NCI-H345 (cell line): ENCODE results near the gene ABLIM2.
A peak's percentile ranks its signal among the peaks of the same experiment; 100 is the strongest.

Source experiments
- DNase-seq: peaks from one replicate; lab custom pipeline; 2025; lab: John Stamatoyannopoulos, UW

The ABLIM2 gene

GRCh38 chr4:8158710-8159536, at the start of gene ABLIM2:
Gene ABLIM2, minus strand, starts transcription at chr4:8158813. Its CDS starts 124 bp downstream, at chr4:8158689.
- DNase-seq, result peak; percentile 96

DNA sequence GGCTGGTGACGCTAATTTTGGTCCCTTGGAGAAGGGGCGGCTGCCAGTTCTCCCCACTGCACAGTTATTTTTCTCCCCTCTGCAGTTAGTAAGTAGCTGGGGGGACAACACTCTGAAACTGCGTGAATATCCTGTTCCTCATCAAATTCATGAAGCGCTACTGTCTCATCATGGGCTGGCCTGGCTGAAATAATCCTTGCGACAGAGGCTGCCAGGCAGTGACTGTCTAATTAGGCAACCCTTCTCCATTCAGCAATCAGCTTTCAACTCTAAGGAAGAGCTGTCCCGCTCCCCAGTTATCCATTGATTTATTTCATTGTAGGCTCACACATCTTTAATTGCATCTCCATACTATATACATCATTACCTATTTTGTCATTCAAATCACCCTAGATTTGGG, 48.7 kb upstream of the ABLIM2 start:
- no peak for DNase-seq

DNA sequence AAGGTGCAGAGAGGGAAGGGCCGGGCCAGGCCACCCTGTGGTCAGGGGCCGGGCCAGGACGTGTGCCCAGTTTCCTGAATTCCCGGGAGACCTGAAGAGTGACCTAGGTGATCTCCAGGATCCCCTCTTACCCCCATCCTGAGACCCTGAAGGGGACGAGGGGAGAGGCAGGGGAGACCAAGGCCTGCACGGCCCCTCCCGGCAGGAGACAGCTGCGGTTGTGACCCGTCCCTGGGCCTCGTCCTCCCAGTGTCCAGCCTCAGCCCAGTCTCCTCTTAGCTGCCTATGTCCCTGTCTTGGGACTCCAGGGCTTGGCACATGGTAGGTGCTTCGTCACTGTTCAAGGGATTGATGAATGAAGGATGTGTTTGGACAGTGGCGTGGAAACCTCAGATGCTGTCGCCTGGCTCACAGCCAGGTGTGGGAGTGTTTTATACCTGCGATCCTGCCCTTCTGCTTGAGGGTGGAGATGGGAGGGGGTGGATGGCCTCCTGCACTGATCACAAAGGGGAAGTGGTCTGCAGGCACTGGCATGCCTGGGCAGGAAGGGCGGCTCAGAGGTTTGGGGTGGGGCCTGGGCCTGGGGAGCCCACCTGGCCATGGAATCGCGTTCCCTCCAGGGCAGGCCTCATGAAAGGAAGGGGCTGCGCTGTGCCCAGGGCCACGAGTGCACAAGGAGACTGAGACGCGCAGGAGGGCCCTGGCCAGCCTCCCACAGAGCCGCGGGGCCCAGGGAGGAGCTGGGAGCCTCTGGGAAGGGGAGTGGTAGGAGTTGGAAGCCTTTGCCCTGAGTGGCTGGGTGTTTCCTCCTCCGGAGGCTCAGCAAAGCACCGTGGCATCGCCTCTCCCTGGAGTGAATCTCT, 47.4 kb upstream of the ABLIM2 start:
- peak; percentile 63 for DNase-seq

GRCh38 chr4:8205241-8205707, 46.7 kb upstream of the ABLIM2 start:
- DNase-seq, result no peak

DNA sequence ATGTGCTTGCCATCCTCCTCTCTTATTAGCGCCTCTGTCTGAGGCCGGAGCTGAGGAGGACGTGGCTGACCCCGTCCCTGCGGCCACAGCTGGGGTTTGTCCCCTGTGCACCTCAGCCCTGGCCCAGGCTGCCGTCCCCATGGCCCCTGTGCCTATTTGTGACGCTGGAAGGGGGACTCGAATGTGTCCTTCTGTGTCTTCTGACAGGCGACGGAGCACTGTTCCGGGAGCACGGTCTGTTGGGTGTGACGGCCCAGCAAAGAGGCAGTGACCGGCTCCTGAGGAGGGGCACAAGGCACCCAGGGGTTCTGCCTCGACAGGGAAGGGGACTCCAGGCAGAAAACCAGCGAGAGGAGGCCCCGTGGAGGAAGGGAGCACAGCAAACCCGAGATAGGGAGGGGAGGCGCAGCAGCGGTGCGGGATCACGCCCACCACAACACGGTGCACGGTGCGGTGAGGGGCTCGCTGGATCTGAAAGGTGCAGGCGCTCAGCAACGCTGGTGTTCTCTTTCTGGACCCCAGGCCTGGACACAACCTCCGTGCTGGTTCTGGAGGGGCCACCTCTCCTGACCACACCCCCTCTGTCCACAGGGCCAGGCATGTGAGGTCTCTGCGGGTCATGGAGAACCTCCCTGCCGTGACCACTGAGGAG, 46.1 kb upstream of the ABLIM2 start:
- no peak for DNase-seq

DNA sequence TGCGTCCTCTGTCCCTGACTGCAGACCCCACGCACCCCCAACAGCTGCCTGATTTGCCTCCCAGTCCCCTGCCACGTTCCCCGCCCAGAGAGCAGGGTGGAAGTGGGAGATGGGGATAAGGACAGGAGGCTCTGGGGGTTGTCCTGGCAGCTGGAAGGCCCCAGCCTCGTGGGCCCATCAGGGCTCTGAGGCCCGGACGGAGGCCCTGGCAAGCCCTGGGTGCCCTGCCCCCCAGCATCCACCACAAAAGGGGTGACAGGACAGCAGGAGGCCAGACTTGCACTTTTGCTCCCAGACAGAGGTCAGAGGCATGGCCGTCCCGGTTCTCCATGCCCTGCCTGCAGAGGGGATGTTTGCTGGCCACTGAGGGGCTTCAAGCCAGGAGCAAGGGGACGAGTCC, 45.2 kb upstream of the ABLIM2 start:
- DNase-seq, result no peak

- no peak for DNase-seq
Observed at GRCh38 chr4:8203052-8203401, 44.4 kb upstream of the ABLIM2 start.

GRCh38 chr4:8202108-8203051, 43.8 kb upstream of the ABLIM2 start:
- DNase-seq, result no peak

- no peak for DNase-seq
Observed at GRCh38 chr4:8201321-8201781, 42.7 kb upstream of the ABLIM2 start.

DNA sequence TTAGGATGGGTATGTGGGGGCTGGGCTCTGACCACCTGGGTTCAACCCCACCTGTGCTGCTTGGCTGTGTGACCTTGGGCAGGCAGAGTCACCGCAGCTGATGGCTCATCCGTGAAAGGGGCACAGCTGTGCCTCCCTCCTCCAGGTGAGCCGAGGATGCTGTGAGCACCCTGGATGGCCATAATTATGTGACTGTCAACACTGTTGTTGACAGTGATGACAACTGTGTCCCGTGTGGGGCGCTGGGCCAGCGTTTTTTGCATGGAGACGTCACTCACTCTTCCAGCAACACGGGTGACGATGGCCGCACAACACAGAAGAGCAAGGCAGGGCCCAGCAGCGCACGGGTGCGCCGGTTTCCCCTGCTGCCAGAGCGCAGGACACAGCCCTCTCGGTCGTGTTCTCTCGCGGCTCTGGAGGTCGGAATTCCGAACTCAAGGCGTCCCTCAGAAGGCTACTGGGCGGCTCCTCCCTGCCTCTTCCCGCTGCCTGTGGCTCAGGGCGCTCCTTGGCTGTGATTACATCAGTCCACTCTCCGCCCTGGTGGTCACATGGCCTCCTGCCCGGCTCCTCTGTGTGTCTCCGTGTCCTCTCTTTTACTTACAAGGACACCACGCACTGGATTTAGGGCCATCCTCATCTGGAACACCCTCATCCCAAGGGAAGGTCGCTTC, 41.8 kb upstream of the ABLIM2 start:
- no peak for DNase-seq

GRCh38 chr4:8199594-8200301, 41.1 kb upstream of the ABLIM2 start:
- no peak for DNase-seq

GRCh38 chr4:8198906-8199593, 40.4 kb upstream of the ABLIM2 start, which contains the start of gene SH3TC1:
Gene SH3TC1, plus strand, starts transcription at chr4:8199290. Its CDS starts 5,905 bp downstream, at chr4:8205195.
- DNase-seq, result no peak

DNA sequence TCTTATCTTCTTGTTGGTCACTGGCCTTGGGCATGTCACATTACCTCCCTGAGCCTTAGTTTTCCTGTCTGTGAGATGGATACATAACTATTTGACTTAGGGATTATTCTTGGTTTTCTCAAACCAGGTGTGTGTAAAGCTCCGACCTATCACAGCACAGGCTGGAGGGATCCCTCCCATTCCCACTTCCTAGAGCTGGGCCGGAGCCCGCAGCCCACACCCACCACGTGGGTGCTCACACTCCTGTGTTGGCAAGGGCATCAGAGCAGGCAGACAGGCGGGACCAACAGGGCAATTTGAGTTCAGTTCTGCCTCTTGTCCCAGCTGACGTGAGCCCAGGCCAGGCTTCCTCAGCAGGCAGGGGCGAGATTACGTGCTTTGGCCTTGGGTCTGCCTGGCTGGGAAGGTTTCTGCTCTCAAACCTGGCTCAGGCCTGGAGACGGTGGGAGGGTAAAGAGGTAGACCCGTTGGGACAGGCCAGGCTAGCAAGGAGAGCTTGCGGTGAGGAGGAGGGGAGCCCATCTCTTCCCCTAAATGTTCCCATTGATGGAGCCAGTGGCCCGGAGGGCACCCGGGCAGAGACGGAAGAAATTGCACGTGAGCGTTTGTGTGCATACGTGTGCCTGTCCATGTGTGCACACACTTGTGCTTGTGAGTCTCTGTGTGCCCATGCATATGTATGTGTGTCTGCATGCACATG, 39.7 kb upstream of the ABLIM2 start:
- DNase-seq, result no peak

DNA sequence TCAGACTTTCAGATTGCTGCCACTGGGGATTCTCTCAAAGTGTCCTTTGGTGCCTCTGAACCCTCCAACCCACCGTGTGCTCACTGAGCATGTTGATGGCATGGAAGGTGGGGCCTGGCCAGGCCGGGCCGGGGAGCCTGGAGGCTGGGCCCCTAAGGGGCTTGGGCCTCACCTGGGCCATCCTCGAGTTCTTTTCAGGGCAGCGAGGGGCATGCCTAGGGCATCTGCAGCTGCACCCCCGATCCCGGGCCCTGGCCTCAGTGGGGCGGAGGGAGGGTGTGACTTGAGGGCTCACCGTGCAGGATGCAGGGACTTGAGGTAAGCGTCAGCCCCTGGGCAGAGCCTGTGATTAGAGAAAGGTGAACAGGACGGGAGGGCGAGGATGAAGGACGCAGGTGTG, 38.9 kb upstream of the ABLIM2 start:
- no peak for DNase-seq

GRCh38 chr4:8195841-8196458, 37.3 kb upstream of the ABLIM2 start:
- DNase-seq, result no peak

- no peak for DNase-seq
Observed at GRCh38 chr4:8195431-8195830, 36.8 kb upstream of the ABLIM2 start.

- no peak for DNase-seq
Observed at GRCh38 chr4:8194306-8195242, 36.0 kb upstream of the ABLIM2 start.
